Tibial artery (tissue), 4 donors: ENCODE data around the gene MICALL2.

Source experiments
- DNase-seq, 2 donors: peaks; one replicate each; pipeline ENCODE4 v3.0.0-alpha.2; 2019
- H3K27ac ChIP-seq, 2 donors: fragments of 200-600 bp; sonication (generic) in 1 of 2; 1 replicate in 1 of 2; 2 replicates in 1 of 2; pipeline ENCODE4 v1.5.1; 2018 to 2019; ENCODE audit warnings: mild to moderate bottlenecking in 1 of 2
- H3K27me3 ChIP-seq, 2 donors: fragments of 200-600 bp; sonication (generic) in 1 of 2; one replicate each; pipeline versions ENCODE4 v1.5.1 to v1.6.0; 2016 to 2019
- H3K36me3 ChIP-seq, 3 donors: fragments of 200-600 bp; sonication (generic) in 2 of 3; one replicate each; pipeline ENCODE4 v1.5.1; 2016 to 2019; ENCODE audit warnings: mild to moderate bottlenecking in 2 of 3
- H3K4me1 ChIP-seq, 4 donors: fragments of 200-600 bp; sonication (generic) in 2 of 4; 1 replicate in 3 of 4; 2 replicates in 1 of 4; pipeline ENCODE4 v1.5.1; 2016 to 2019
- H3K4me3 ChIP-seq, 2 donors: fragments of 200-600 bp; sonication (generic) in 1 of 2; 1 replicate in 1 of 2; 2 replicates in 1 of 2; pipeline ENCODE4 v1.5.1; 2018 to 2019; ENCODE audit warnings: mild to moderate bottlenecking in 2 of 2
- H3K9me3 ChIP-seq, 3 donors: fragments of 200-600 bp; sonication (generic) in 1 of 3; one replicate each; pipeline ENCODE4 v1.5.1; 2016 to 2019
- intact Hi-C: fragments of 100-400 bp; cut with DNase I; formaldehyde crosslinking; loops from one replicate; pipeline ENCODE4 v1.15.0; 2023; ENCODE audit warnings: low total_unique reads
- TF ChIP-seq, protein P1 (sequence below), 2 experiments: fragments of 200-600 bp in 1 of 2; fragments of 450-650 bp in 1 of 2; IDR thresholded peaks; one replicate each; pipeline ENCODE4 v1.5.1; 2017 to 2019; ENCODE audit warnings: antibody characterized with exemption in 2 of 2, mild to moderate bottlenecking in 1 of 2, moderate library complexity in 1 of 2

MICALL2 gene

DNA sequence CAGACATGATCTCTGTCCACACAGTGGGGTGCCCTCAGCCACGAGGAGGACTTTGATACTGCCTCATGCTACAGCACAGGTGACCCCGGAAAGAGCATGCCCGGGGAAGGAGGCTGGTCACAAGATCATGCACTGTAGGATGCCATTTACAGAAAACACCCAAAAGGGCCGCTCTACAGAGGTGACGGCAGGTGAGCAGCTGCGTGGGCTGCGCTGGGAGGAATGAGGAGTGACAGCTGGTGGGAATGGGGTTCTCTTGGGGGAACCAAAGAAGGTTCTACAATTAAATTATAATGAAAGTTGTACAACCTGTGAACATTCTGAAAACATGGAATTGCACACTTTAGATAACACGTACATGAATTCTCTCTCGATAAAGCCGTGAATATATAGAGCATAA is 33.0 kb upstream of the MICALL2 start:
- Histone ChIP-seq H3K4me1 (no peaks in the 10 kb centered on the region), H3K36me3 (peaks cover 78 to 100% (median 89%) of the 10 kb centered on the region in 3 donors), H3K9me3 (no peaks in the 10 kb centered on the region), H3K4me3 (no peak overlapping the region), H3K27me3 (no peaks in the 10 kb centered on the region), H3K27ac (no peak overlapping the region)
- intact Hi-C loops: no loop called here
- TF ChIP-seq, protein P1, sequence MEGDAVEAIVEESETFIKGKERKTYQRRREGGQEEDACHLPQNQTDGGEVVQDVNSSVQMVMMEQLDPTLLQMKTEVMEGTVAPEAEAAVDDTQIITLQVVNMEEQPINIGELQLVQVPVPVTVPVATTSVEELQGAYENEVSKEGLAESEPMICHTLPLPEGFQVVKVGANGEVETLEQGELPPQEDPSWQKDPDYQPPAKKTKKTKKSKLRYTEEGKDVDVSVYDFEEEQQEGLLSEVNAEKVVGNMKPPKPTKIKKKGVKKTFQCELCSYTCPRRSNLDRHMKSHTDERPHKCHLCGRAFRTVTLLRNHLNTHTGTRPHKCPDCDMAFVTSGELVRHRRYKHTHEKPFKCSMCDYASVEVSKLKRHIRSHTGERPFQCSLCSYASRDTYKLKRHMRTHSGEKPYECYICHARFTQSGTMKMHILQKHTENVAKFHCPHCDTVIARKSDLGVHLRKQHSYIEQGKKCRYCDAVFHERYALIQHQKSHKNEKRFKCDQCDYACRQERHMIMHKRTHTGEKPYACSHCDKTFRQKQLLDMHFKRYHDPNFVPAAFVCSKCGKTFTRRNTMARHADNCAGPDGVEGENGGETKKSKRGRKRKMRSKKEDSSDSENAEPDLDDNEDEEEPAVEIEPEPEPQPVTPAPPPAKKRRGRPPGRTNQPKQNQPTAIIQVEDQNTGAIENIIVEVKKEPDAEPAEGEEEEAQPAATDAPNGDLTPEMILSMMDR (IDR thresholded peaks at IDR 0.05): no peak
- no peak for DNase-seq

DNA sequence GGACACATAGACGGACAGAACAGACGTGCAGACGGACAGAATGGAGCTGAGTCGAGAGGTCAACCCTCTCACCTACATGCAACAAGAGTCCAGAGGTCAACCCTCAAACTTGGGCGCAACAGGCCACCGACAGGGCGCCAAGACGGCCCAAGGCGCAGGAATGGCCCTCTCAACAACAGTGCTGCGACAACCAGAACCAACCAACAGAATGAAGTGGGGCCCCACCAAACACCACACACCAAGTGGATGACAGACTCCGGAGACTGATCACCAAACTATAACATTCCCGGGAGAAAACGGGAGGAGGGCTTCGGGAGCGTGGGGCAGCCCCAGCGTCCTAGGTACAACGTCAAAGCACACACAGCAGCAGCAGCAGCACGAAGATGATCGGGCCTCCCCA is 31.6 kb upstream of the MICALL2 start:
- no peaks in the 10 kb centered on the region for H3K27me3 ChIP-seq
- peaks cover 74 to 100% (median 91%) of the 10 kb centered on the region in 3 donors for H3K36me3 ChIP-seq

DNA sequence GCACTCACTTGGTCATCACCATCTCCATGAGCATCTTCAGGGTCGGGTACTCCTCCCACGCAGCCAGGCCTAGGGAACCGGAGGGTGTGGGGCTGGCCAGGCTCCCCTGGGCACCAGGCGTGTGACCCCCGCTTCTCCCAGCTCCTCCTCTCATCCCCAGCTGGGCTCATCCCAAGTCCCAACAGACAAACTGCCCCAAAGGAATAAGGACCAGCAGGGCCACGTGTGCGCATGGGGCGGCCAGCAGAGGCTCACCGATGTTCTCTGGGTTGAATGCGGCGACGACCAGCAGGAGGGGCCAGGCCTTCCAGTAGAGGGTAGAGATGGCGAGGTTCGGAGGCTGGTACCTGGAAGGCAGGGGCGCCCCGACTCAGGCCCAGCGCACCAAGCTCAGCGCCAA is 30.1 kb upstream of the MICALL2 start:
- intact Hi-C loops: no loop called here
- H3K36me3 ChIP-seq: peaks cover 72 to 100% (median 91%) of the 10 kb centered on the region in 3 donors
- no peaks in the 10 kb centered on the region for H3K27me3 ChIP-seq
- no peak overlapping the region for H3K27ac ChIP-seq
- no peaks in the 10 kb centered on the region for H3K4me1 ChIP-seq
- TF ChIP-seq, protein P1 (IDR thresholded peaks at IDR 0.05): no peak
- DNase-seq: no peak
- no peaks in the 10 kb centered on the region for H3K9me3 ChIP-seq
- H3K4me3 ChIP-seq: no peak overlapping the region

More for the DNA sequence above, 31.6 kb upstream of the MICALL2 start:
- Histone ChIP-seq H3K4me1 (no peaks in the 10 kb centered on the region), H3K27ac (no peak overlapping the region), H3K9me3 (no peaks in the 10 kb centered on the region), H3K4me3 (no peak overlapping the region)
- no peak for DNase-seq
- intact Hi-C loops: no loop called here
- TF ChIP-seq, protein P1 (IDR thresholded peaks at IDR 0.05): no peak

DNA sequence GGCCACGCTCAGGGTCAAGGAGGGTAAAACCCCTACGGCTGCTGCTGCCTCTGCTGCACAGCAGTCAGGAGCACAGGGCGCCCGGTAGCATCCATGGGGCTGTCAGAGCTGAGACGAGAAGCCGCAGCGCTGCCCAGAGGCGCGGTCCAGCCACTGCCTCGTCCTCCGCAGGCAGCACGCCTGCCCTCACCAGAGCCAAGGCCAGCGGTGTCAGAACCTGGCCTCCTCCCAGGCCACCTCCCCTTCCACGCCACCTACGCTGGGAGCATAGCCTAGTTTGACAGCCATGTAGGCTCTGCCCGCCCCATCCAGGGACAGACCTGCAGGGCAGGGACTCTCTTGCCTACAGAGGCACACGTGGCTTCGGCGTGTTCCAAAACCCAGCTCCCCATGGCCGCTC is 28.7 kb upstream of the MICALL2 start:
- H3K27me3 ChIP-seq: no peaks in the 10 kb centered on the region
- H3K4me1 ChIP-seq: no peaks in the 10 kb centered on the region
- TF ChIP-seq, protein P1 (IDR thresholded peaks at IDR 0.05): no peak
- no peak overlapping the region for H3K4me3 ChIP-seq
- no peak for DNase-seq
- no peak overlapping the region for H3K27ac ChIP-seq
- peaks cover 72 to 100% (median 91%) of the 10 kb centered on the region in 3 donors for H3K36me3 ChIP-seq
- no peaks in the 10 kb centered on the region for H3K9me3 ChIP-seq
- intact Hi-C loops: no loop called here

DNA sequence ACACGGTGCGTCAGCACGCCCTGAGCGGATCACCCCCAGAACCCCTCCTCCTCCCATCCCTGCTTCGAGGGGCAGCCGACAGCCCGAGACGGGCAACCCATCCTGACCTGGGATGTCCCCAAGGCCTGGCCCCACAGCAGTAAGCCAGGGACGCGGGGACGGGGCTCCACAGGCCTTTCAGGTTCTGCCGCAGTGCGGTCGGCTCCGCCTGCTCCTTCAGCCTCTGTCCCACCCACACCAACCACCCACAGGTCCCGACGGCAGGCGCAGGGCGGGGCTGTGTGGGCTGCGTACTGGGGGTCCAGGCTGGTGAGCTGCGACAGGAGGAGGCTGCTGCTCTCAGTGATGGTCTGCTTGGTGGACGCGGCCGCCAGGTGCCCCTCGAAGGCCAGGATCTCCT is 28.2 kb upstream of the MICALL2 start:
- no peaks in the 10 kb centered on the region for H3K27me3 ChIP-seq
- intact Hi-C loops: no loop called here
- DNase-seq: no peak
- TF ChIP-seq, protein P1 (IDR thresholded peaks at IDR 0.05): no peak
- no peak overlapping the region for H3K27ac ChIP-seq
- no peaks in the 10 kb centered on the region for H3K9me3 ChIP-seq
- peaks cover 72 to 100% (median 91%) of the 10 kb centered on the region in 3 donors for H3K36me3 ChIP-seq
- no peak overlapping the region for H3K4me3 ChIP-seq
- H3K4me1 ChIP-seq: no peaks in the 10 kb centered on the region

DNA sequence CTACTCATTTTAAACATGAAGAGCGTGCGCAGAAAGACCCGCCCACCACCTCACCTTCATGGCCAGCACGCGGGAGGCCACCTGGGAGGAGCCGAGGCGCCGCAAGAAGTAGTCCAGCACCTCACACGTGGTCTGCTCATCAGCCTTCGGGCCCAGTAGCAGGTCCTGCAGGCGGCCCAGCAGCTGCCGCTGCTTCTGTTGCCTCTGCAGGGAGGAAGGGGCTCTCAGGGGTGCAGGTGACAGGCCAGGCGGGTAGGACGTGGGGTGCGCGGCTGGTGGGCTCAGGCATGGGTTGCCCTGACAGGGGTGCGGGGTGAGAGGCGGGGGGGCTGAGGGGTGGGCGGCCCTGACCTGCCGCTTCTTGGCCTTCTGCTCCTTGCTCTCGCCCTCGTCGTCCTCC is 27.3 kb upstream of the MICALL2 start:
- no peak for DNase-seq
- H3K27ac ChIP-seq: no peak overlapping the region
- H3K27me3 ChIP-seq: no peaks in the 10 kb centered on the region
- TF ChIP-seq, protein P1 (IDR thresholded peaks at IDR 0.05): no peak
- H3K4me3 ChIP-seq: no peak overlapping the region
- H3K9me3 ChIP-seq: no peaks in the 10 kb centered on the region
- no peaks in the 10 kb centered on the region for H3K4me1 ChIP-seq
- peaks cover 74 to 100% (median 91%) of the 10 kb centered on the region in 3 donors for H3K36me3 ChIP-seq
- intact Hi-C loops: no loop called here
